8988T (cell line): ENCODE data around the gene CCDC83.

Experiments
- DNase-seq: peaks from one replicate; pipeline ENCODE4 v3.0.0; 2011

CCDC83 gene

DNA sequence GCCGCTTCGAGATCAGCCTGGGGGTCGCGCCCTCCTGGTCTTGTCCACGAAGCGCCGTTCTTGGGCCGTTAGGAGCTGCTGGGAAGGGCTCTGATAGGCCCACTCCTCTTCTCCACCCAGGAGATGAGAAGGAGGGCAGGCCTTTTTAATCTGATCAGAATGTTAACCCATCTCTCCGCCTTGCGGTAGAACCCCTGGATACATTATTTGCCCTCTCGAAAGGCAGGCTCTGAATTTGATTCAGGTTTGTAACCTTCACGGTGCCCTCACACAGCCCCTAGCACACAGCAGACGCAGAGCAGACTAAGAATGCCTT lies at the start of gene CCDC83:
TSS of gene CCDC83 (plus strand) at position 43 of the 316 bp plus-strand sequence. CDS start 9,741 bp downstream, outside the sequence.
- DNase-seq = no peak

DNA sequence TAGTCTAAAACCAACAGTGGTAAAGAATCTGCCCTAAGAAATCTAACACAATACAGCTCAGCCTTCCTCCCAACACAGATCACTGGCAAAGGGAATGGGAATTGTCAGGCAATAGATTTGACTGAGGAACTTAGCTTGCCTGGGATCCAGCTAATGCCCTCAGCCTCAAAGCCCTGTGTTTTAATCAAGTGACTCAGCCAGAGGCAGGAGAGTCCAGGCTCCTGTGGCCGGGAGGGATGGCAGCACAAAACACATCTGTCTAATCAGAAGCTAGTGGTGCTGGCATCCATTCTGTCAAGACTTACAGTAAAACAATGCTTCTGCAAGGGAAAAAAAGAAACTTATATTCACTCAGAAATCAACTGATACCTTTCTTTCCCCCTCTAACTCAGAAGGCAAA lies 49.8 kb upstream of the CCDC83 start:
- no peak for DNase-seq

DNA sequence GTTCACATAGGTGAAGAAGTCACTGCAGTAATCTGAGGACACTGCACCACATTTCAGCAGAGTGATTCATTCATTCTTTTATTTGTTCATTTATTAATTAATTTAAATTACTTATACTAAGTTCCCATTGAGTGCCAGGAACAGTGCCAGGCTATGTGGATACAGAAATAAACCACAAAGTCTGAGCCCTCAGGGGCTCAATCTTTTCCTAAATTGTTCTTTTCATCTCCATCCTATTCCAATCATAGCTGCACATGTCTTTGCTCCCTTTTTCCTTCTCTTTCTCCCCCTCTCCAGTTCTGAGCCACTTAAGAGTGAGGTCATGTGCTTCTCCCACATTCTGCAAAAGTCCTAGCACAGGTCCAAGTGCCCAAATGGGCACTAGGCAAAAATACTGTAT lies 49.2 kb upstream of the CCDC83 start:
- DNase-seq = no peak

GRCh38 chr11:85806876-85807275 lies 48.3 kb upstream of the CCDC83 start:
- DNase-seq = no peak

DNA sequence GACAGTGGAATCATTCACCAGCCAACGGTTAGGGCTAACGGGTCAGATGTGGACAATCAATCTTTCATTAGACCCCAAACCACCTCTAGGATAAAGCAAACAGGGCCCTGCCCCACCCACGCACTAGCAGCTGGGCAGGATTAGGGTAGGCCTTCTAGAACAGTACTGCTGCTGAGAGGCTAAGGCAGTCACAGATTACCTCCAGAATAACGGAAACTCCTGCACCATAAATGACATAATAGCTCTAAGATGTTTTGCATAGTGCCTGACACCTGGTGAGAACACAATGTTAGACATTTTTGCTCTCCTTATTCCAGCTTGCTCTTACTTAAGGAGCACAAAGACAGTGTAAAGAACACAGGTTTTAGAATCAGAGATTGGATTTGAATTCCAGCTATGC lies 46.0 kb upstream of the CCDC83 start:
- DNase-seq = no peak

- peak; percentile 57 for DNase-seq
Measured at GRCh38 chr11:85809863-85810262, 45.3 kb upstream of the CCDC83 start.

DNA sequence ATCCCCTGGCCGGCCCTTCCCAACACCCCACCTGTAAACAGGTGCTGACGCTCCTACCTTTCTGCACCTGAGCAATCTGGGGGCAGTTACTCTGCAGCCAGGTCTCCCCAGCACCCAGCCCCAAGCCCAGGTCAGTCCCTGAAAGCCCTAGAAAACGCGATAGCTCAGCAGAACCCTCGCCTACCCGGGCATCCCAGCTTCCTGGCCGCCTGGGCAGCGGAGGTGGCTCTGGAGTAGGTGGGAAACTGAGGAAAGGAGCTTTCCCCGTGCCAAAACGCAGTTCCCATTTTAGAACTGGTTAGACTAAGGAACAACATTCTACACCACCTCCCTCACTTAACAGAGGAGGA lies 44.7 kb upstream of the CCDC83 start:
- no peak for DNase-seq

DNA sequence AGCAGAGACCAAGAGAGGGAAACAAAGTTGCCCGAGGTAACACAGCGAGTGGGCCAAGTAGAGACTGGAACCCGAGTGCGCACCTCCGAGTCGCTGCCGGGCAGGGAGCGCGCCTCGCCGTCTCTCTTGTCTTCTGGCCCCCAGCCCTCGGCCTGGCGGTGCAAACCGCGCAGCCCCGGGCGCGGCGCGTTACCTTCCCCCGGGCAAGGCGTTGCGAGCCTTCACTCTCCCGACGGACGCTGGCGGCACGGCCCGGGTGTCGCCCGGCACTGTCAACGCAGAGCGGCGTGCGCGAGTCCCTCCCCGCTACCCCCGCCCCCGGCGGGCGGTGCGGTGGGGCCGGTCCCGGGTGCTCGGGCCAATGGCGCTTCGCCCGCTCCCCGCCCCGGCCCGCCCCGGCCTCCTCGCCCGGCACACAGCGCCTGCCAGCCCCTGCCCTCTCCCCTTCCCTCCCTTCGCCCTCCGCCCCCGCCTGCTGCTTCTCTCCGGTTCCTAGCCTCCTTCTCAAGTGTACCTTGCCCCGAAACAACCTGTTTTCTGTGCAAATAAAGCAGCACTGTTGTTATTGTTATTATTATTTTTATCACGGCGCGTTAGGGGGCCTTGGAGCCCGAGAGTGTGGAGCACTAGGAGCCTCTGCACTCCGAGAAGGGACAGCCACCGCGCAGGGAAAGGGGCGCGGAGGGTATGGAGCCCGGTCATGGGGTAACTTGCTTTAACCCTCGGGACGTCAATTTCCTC lies 44.1 kb upstream of the CCDC83 start, which contains the start of gene SYTL2:
TSS of gene SYTL2 (minus strand) at position 271 of the 741 bp plus-strand sequence. CDS start 53,416 bp downstream, outside the sequence.
- peak; percentile 86 for DNase-seq

DNA sequence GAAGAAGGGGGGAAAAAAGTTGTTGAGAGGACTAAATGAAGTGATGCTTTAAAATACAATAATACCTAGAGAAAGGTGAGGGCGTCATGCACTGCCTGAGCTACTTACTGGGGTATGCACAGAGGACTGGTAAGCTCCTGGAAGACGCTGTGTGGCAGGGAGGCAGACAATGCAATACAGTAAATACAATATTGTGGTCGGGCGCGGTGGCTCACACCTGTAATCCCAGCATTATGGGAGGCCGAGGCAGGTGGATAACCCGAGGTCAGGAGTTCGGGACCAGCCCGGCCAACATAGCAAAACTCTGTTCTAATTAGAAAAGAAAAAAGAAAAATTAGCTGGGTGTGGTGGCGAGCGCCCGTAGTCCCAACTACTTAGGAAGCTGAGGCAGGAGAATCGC lies 43.6 kb upstream of the CCDC83 start:
- no peak for DNase-seq

GRCh38 chr11:85813721-85814120 lies 41.5 kb upstream of the CCDC83 start:
- DNase-seq = no peak

- DNase-seq = no peak
Measured at GRCh38 chr11:85815186-85815931, 39.8 kb upstream of the CCDC83 start.

GRCh38 chr11:85819441-85819840 lies 35.7 kb upstream of the CCDC83 start:
- no peak for DNase-seq

DNA sequence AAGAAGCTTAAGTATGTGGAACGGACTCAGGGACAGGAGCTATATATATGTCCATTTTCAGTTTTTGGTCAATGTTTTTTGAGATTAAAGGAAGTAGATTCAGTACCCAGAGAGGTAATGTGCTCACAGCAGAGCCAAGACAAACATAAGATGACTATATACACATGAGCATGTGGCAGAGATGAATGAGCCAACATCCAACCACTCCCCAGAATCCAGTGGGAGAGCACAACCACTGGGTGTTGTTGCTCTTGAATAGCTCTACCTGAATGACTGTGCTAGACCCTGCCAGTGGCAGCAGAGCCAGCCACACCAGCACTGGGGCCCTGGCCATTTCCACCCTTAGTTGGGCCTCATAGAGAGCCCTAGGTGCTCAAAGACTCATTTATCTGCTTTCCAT lies 33.5 kb upstream of the CCDC83 start:
- DNase-seq = no peak

DNA sequence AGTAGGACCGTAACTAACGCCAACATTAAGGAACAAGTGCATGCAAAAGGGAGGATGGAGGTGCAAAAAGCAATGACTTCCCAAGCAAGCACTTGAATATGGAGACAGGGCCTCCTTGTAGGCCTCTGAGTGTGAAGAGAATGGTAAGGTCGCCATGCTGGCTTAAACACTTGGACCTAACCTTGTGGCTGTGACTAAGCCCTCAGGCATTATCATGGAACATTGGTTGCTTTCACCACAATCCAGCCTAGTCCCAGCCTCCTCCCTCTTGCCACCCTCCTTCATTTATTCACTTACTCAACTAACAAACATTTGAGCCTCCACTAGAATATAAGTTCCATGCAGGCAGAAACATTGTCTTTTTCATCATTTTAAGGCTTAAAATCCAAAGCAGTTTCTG lies 32.4 kb upstream of the CCDC83 start:
- DNase-seq = no peak

DNA sequence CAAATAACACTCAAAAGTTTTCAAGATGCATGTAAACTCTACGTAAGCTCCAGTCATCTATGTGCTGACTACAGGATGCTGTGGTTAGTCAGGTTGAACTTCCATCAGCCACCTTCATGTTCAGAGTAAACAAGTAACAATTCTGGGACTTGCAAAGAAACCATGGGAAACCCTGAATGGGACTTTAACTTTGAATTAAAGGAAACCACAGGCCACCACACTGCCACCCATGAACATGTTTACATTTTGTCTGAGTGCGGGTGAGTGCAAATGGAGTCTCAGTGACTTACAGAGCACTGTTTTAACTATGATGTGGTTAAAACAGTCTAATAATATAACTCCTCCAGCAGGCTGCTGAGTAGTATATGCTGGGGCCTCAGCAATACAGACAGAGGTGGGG lies 31.4 kb upstream of the CCDC83 start:
- no peak for DNase-seq

- no peak for DNase-seq
Measured at GRCh38 chr11:85825616-85826015, 29.6 kb upstream of the CCDC83 start.

GRCh38 chr11:85826116-85826855 lies 28.9 kb upstream of the CCDC83 start:
- DNase-seq = peak; percentile 46

- no peak for DNase-seq
Measured at GRCh38 chr11:85827748-85828639, 27.2 kb upstream of the CCDC83 start.

- DNase-seq = no peak
Measured at GRCh38 chr11:85828640-85828978, 26.6 kb upstream of the CCDC83 start.

DNA sequence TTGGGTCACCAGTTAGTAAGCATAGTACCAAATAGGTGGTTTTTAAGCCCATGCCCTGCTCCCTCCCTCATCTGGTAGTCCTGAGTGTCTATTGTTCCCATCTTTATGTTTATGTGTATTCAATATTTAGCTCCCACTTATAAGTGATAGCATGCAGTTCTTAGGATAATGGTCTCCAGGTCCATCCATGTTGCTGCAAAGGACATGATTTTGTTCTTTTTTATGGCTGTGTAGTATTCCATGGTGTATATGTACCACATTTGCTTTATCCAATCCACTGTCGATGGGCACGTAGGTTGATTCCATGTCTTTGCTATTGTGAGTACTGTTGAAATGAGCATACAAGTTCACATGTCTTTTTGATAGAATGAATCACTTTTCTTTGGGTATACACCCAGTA lies 26.0 kb upstream of the CCDC83 start:
- no peak for DNase-seq

DNA sequence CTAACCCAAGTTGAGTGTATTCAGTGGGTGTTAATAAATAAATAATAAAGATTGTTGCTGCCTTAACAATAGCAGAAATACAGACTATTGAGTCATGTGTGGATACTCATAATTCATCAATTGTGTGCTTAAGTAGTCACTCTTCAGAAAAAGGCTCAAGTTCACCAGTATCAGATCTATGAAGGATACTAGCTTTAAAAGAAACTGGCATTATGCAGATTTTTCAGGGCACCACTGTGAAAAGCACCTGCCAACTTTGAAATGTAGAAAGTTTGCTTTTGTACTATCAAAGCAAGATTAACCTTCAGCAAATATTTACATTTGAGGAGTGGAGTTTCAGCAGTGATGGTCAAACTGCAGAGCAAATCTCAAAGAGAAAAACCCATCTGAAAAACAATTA lies 24.1 kb upstream of the CCDC83 start:
- DNase-seq = no peak

DNA sequence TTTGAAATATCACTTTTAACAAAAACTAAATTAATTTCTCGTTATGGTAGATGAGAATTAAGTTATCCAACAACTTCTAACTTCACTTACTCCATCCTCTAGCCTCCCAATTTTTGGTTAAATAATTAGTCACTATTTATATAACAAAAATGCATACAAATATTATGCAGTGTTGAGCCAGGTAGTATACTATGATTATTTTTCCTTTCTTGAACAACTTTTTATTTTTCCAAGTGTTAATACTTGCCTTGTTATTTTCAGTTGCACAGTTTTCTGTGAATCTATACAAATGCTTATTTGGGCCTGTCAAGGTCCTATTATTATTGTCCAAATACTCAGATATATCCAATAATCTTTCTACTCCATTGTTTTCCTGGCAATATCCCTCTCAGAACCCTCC lies 19.9 kb upstream of the CCDC83 start:
- DNase-seq = no peak

GRCh38 chr11:85835729-85836128 lies 19.5 kb upstream of the CCDC83 start:
- DNase-seq = no peak
